Body of pancreas (tissue), 4 donors: ENCODE measurements around the gene SLC9A9. TPM values are rescaled to one million over a fixed set of nuclear protein-coding genes. Genes with fewer than 3 reads are reported as not detected.

Source experiments
- ATAC-seq: fragments of 150-250 bp; one replicate; pipeline ENCODE4 v1.9.1; 2016
- DNase-seq, 4 donors: peaks; one replicate each; pipeline ENCODE4 v3.0.0-alpha.2; 2019
- H3K27ac ChIP-seq, 4 donors: fragments of 200-600 bp; sonication (generic); 1 replicate in 3 of 4; 2 replicates in 1 of 4; pipeline versions ENCODE4 v1.5.1 to v1.6.1; 2016 to 2019; ENCODE audit warnings: mild to moderate bottlenecking in 1 of 4, mixed read lengths in 1 of 4, moderate library complexity in 1 of 4
- H3K27me3 ChIP-seq, 2 donors: fragments of 200-600 bp; sonication (generic); one replicate each; pipeline ENCODE4 v1.6.0; 2016; ENCODE audit warnings: mild to moderate bottlenecking in 1 of 2
- H3K36me3 ChIP-seq, 2 donors: fragments of 200-600 bp; sonication (generic); replicated peaks in 1 of 2; 2 replicates each; pipeline ENCODE4 v1.5.1; 2016; ENCODE audit warnings: low read depth in 2 of 2; ENCODE audit not compliant: insufficient read depth in 1 of 2
- H3K4me1 ChIP-seq: fragments of 200-600 bp; sonication (generic); one replicate; pipeline ENCODE4 v1.6.0; 2016
- H3K4me3 ChIP-seq, 2 donors: fragments of 200-600 bp; sonication (generic); 1 replicate in 1 of 2; 2 replicates in 1 of 2; pipeline ENCODE4 v1.5.1; 2016 to 2019
- H3K9me3 ChIP-seq, 3 donors: fragments of 200-600 bp; sonication (generic); 1 replicate in 2 of 3; 2 replicates in 1 of 3; pipeline ENCODE4 v1.5.1; 2016
- POLR2A ChIP-seq, 3 donors: fragments of 450-650 bp; IDR thresholded peaks; one replicate each; pipeline ENCODE4 v1.6.1; 2016; ENCODE audit warnings: antibody characterized with exemption in 3 of 3, mild to moderate bottlenecking in 2 of 3
- WGBS, 2 donors: methylation state at CpG; one replicate each; pipeline ENCODE4 v1.1.5; 2017; 5-methylcytosine and 5-hydroxymethylcytosine counted together
- intact Hi-C: fragments of 100-400 bp; cut with DNase I; formaldehyde crosslinking; loops from one replicate; pipeline ENCODE4 v1.15.1; 2023
- total RNA-seq, 2 donors: library from RNA; depleted of rRNA; stranded (reverse); fragments of >200 nt; gene quantifications; one replicate each; pipeline ENCODE4 v1.1.0, GENCODE V29; 2016
- TF ChIP-seq, protein P1 (sequence below), 7 experiments: fragments of 450-650 bp in 4 of 7; fragments of 200-600 bp in 3 of 7; sonication (generic) in 3 of 7; IDR thresholded peaks; one replicate each; pipeline ENCODE4 v1.5.1; 2016 to 2019; ENCODE audit warnings: antibody characterized with exemption in 7 of 7

The SLC9A9 gene
- total RNA-seq, 2 donors from 2014 or later: 1.6 to 2.3 TPM

GRCh38 chr3:143496191-143496590 lies 352.1 kb downstream of the SLC9A9 start:
- 23 to 39% methylated on average over 1 of the region's 1 CpG for WGBS, 2 donors
- Histone ChIP-seq H3K36me3 (no peaks in the 10 kb centered on the region), H3K27ac (no peak overlapping the region), H3K27me3 (no peaks in the 10 kb centered on the region), H3K4me1 (no peaks in the 10 kb centered on the region), H3K9me3 (no peaks in the 10 kb centered on the region), H3K4me3 (no peak overlapping the region)
- TF ChIP-seq, protein P1, sequence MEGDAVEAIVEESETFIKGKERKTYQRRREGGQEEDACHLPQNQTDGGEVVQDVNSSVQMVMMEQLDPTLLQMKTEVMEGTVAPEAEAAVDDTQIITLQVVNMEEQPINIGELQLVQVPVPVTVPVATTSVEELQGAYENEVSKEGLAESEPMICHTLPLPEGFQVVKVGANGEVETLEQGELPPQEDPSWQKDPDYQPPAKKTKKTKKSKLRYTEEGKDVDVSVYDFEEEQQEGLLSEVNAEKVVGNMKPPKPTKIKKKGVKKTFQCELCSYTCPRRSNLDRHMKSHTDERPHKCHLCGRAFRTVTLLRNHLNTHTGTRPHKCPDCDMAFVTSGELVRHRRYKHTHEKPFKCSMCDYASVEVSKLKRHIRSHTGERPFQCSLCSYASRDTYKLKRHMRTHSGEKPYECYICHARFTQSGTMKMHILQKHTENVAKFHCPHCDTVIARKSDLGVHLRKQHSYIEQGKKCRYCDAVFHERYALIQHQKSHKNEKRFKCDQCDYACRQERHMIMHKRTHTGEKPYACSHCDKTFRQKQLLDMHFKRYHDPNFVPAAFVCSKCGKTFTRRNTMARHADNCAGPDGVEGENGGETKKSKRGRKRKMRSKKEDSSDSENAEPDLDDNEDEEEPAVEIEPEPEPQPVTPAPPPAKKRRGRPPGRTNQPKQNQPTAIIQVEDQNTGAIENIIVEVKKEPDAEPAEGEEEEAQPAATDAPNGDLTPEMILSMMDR (IDR thresholded peaks at IDR 0.05): no peak
- no peak for TF ChIP-seq POLR2A (IDR thresholded peaks at IDR 0.05)
- ATAC-seq (no peak), DNase-seq (no peak)
- intact Hi-C loops: no loop called here

DNA sequence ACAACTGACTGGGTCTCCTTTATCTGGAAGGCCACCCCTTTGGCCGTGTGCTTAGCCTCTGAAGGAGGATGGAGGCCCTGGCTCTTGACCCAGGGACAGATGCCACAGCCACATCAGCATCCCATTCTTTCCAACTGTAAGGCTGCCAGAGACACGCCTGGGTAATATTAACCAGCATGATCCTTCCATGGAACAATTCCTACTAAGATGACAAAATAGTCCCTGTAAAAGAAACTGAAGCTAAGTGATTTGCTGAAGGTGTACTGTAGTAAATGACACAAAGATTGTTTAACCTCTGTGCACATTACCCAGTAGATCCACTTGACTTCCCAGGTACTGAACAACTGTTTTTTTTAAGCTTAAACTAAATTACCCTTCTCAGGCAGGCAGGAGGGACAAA lies 352.7 kb downstream of the SLC9A9 start:
- ATAC-seq (no peak), DNase-seq (no peak)
- intact Hi-C loops: no loop called here
- Histone ChIP-seq H3K36me3 (no peaks in the 10 kb centered on the region), H3K27ac (no peak overlapping the region), H3K4me3 (no peak overlapping the region), H3K27me3 (no peaks in the 10 kb centered on the region), H3K4me1 (no peaks in the 10 kb centered on the region), H3K9me3 (no peaks in the 10 kb centered on the region)
- 56 to 63% methylated on average over 2 of the region's 2 CpGs for WGBS, 2 donors
- TF ChIP-seq POLR2A (IDR thresholded peaks at IDR 0.05): no peak
- TF ChIP-seq, protein P1 (IDR thresholded peaks at IDR 0.05): no peak

- H3K4me1 ChIP-seq: no peaks in the 10 kb centered on the region
- H3K4me3 ChIP-seq: no peak overlapping the region
- intact Hi-C loops: no loop called here
- no peaks in the 10 kb centered on the region for H3K9me3 ChIP-seq
- no peaks in the 10 kb centered on the region for H3K27me3 ChIP-seq
- no peak for TF ChIP-seq POLR2A (IDR thresholded peaks at IDR 0.05)
- ATAC-seq: no peak
- H3K27ac ChIP-seq: no peak overlapping the region
- DNase-seq: no peak
- no peaks in the 10 kb centered on the region for H3K36me3 ChIP-seq
Measured at GRCh38 chr3:143486611-143487010, 361.7 kb downstream of the SLC9A9 start.

DNA sequence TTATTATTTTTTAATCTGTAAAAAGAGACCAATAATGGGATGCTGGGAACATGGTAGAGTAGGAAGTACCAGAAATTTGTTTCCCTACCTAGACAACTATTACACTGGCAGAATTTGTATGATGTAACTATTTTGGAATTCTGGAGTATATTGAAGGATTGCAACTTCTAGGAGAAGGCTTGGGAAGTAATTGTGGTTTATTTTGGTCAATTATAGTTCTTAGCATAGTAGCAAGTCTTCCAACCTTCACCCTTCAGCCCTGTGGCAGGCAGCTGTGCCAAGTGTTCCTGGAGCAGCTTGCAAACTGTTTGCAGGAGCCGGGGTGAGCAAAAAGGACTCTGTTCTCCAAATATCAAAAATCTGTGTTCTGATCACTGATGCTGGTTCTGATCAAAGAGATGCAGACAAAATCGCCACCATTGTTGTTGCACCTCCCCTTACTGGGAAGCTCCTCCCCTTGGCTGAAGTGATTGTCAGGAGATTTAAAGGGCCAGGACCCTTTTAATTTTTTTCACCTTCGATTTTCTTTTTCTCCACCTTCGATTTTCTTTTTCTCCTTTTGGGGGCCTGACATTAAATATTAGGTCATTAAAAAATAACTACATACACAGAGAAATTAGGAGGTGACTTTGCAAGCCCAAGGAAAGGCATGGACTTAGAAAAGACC lies 363.3 kb downstream of the SLC9A9 start:
- Histone ChIP-seq H3K4me1 (no peaks in the 10 kb centered on the region), H3K27me3 (no peaks in the 10 kb centered on the region), H3K27ac (no peak overlapping the region), H3K9me3 (no peaks in the 10 kb centered on the region), H3K4me3 (no peak overlapping the region), H3K36me3 (no peaks in the 10 kb centered on the region)
- no peak for ATAC-seq
- WGBS, 2 donors: 49 to 60% methylated on average over 4 of the region's 4 CpGs
- TF ChIP-seq, protein P1 (IDR thresholded peaks at IDR 0.05): no peak
- no peak for TF ChIP-seq POLR2A (IDR thresholded peaks at IDR 0.05)
- no peak for DNase-seq
- intact Hi-C loops: no loop called here

GRCh38 chr3:143483214-143483613 lies 365.1 kb downstream of the SLC9A9 start:
- no peak overlapping the region for H3K4me3 ChIP-seq
- H3K4me1 ChIP-seq: no peaks in the 10 kb centered on the region
- H3K27ac ChIP-seq: no peak overlapping the region
- ATAC-seq (no peak), DNase-seq (no peak)
- intact Hi-C loops: no loop called here
- no peaks in the 10 kb centered on the region for H3K27me3 ChIP-seq
- no peaks in the 10 kb centered on the region for H3K9me3 ChIP-seq
- H3K36me3 ChIP-seq: no peaks in the 10 kb centered on the region
- TF ChIP-seq, protein P1 (IDR thresholded peaks at IDR 0.05): no peak
- TF ChIP-seq POLR2A (IDR thresholded peaks at IDR 0.05): no peak
